Neural progenitor cell (in vitro differentiated cells): ENCODE data around the gene NCKAP5L.

ENCODE experiments used
- EZH2phosphoT487 ChIP-seq: fragments of 200-600 bp; sonication (generic); IDR thresholded peaks from 2 replicates; pipeline ENCODE4 v1.6.1; 2017; ENCODE audit warnings: antibody characterized with exemption
- TF ChIP-seq, protein P1 (sequence below): fragments of 200-600 bp; sonication (generic); IDR thresholded peaks from 2 replicates; pipeline ENCODE4 v1.5.1; 2017; ENCODE audit warnings: antibody characterized with exemption, mild to moderate bottlenecking

DNA sequence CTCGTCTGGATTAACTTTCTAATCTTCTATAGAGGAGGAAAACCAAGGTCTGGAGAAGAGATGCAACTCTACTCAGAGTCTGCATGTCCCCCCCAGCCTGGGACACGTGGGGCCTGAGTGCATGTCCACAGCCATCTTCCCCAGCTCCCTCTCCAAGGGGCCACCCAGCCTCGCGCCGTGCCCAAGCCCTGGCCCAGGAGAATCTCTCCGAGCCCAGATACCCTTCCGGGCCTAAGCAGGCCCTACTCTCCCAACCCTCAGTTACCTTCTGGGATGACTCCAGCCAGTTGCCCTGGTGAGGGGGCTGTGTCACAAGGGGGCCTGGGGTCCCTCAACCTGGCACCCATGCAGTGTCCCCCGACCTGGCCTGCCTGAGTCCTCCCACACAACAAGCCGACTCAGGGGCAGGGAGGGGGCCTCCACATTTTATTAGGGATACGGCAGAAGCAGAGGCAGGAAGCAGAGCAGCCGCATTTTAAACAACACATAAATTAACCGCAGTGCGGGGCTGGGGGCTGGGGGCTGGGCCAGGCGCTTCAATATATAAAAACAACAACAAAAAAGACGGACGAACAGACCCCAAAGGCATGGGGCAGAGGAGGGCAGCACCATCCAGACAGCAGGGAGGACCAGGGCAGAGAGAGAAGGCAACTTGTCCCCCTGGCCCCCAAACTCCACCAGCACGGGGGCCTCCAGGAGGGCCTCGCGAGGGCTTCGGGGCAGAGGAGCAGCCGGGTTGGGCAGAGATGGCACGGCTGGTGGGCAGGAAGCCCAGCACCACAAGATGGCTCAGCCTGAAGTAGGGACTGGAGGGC, 37.3 kb downstream of the NCKAP5L start:
- TF ChIP-seq, protein P1, sequence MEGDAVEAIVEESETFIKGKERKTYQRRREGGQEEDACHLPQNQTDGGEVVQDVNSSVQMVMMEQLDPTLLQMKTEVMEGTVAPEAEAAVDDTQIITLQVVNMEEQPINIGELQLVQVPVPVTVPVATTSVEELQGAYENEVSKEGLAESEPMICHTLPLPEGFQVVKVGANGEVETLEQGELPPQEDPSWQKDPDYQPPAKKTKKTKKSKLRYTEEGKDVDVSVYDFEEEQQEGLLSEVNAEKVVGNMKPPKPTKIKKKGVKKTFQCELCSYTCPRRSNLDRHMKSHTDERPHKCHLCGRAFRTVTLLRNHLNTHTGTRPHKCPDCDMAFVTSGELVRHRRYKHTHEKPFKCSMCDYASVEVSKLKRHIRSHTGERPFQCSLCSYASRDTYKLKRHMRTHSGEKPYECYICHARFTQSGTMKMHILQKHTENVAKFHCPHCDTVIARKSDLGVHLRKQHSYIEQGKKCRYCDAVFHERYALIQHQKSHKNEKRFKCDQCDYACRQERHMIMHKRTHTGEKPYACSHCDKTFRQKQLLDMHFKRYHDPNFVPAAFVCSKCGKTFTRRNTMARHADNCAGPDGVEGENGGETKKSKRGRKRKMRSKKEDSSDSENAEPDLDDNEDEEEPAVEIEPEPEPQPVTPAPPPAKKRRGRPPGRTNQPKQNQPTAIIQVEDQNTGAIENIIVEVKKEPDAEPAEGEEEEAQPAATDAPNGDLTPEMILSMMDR: no peak
- no peak for TF ChIP-seq EZH2phosphoT487
